Gastrocnemius medialis (tissue), 4 donors: ENCODE data around the gene FBXW11. TPM values are rescaled to one million over a fixed set of nuclear protein-coding genes. Genes with fewer than 3 reads are reported as not detected.

Experiments used
- ATAC-seq, 2 donors: fragments of 150-250 bp; one replicate each; pipeline ENCODE4 v1.9.1; 2016
- DNase-seq, 2 donors: peaks; one replicate each; pipeline ENCODE4 v3.0.0-alpha.2; 2019
- H3K27ac ChIP-seq, 4 donors: fragments of 200-600 bp; sonication (generic); 1 replicate in 1 of 4; 2 replicates in 3 of 4; pipeline ENCODE4 v1.5.1; 2016 to 2018; ENCODE audit warnings: mild to moderate bottlenecking in 2 of 4, moderate library complexity in 1 of 4
- H3K27me3 ChIP-seq, 3 donors: fragments of 200-600 bp; sonication (generic) in 2 of 3; 1 replicate in 1 of 3; 2 replicates in 2 of 3; pipeline versions ENCODE4 v1.5.1 to v1.6.0; 2016 to 2019; ENCODE audit warnings: mild to moderate bottlenecking in 1 of 3, moderate library complexity in 1 of 3
- H3K36me3 ChIP-seq, 2 donors: fragments of 200-600 bp; sonication (generic) in 1 of 2; one replicate each; pipeline ENCODE4 v1.5.1; 2017 to 2018
- H3K4me1 ChIP-seq, 2 donors: fragments of 200-600 bp; sonication (generic) in 1 of 2; one replicate each; pipeline ENCODE4 v1.5.1; 2016 to 2017; ENCODE audit warnings: mild to moderate bottlenecking in 2 of 2
- H3K4me3 ChIP-seq, 4 donors: fragments of 200-600 bp; sonication (generic) in 3 of 4; 1 replicate in 1 of 4; 2 replicates in 3 of 4; pipeline ENCODE4 v1.5.1; 2016 to 2019; ENCODE audit warnings: mild to moderate bottlenecking in 2 of 4
- H3K9me3 ChIP-seq, 3 donors: fragments of 200-600 bp; sonication (generic) in 2 of 3; 1 replicate in 1 of 3; 2 replicates in 2 of 3; pipeline ENCODE4 v1.5.1; 2016 to 2019
- CTCF ChIP-seq, 5 experiments: fragments of 450-650 bp in 3 of 5; fragments of 200-600 bp in 2 of 5; sonication (generic) in 2 of 5; IDR thresholded peaks in 4 of 5; conservative IDR thresholded peaks in 1 of 5; 1 replicate in 4 of 5; 2 replicates in 1 of 5; pipeline ENCODE4 v1.5.1; 2016 to 2019; ENCODE audit warnings: antibody characterized with exemption in 5 of 5, mild to moderate bottlenecking in 3 of 5, moderate library complexity in 3 of 5
- POLR2A ChIP-seq, 2 donors: fragments of 450-650 bp; IDR thresholded peaks; one replicate each; pipeline ENCODE4 v1.6.1; 2017; ENCODE audit warnings: antibody characterized with exemption in 2 of 2, mild to moderate bottlenecking in 2 of 2, moderate library complexity in 2 of 2
- in situ Hi-C, 4 donors: fragments of 200-750 bp; cut with MboI; loops; one replicate each; pipeline versions ENCODE4 v1.15.0 to v1.8.0; 2017; ENCODE audit warnings: low sequenced_read_pairs in 4 of 4
- intact Hi-C: fragments of 100-400 bp; cut with DNase I; formaldehyde crosslinking; loops from one replicate; pipeline ENCODE4 v1.15.1; 2023; ENCODE audit warnings: low total_unique reads
- total RNA-seq, 4 donors: library from RNA; depleted of rRNA; stranded (reverse); fragments of >200 nt; gene quantifications; one replicate each; pipeline versions ENCODE4 v1.1.0 to v1.2.3, GENCODE V29; 2016

FBXW11 gene
- total RNA-seq, 4 donors from 2014 or later: 68.5 to 80.8 (median 72.2) TPM

GRCh38 chr5:171901764-171902163 is 104.7 kb downstream of the FBXW11 start:
- H3K4me3 ChIP-seq: no peak overlapping the region
- no peak for TF ChIP-seq POLR2A (IDR thresholded peaks at IDR 0.05)
- TF ChIP-seq CTCF (IDR thresholded peaks at IDR 0.05 in 4 of 5, conservative IDR thresholded peaks at IDR 0.05 in 1 of 5): no peak
- intact Hi-C loops: no loop called here
- H3K27ac ChIP-seq: no peak overlapping the region
- H3K36me3 ChIP-seq: peaks cover 0 to 6% of the 10 kb centered on the region in 2 donors
- H3K4me1 ChIP-seq: no peaks in the 10 kb centered on the region
- ATAC-seq (no peak), DNase-seq (no peak)
- H3K9me3 ChIP-seq: no peaks in the 10 kb centered on the region
- no peaks in the 10 kb centered on the region for H3K27me3 ChIP-seq
- in situ Hi-C loops: loop anchor here in 2 of 4 donors (10.0 to 25.0 kb wide), 2 partner anchors 386 to 487 kb away; partner anchors contain the start of genes FGF18 (in 1 of the 2) and UBTD2 (in 1 of the 2)

- Histone ChIP-seq H3K27me3 (no peaks in the 10 kb centered on the region), H3K4me1 (no peaks in the 10 kb centered on the region), H3K4me3 (no peak overlapping the region), H3K9me3 (no peaks in the 10 kb centered on the region), H3K36me3 (peaks cover 0 to 6% of the 10 kb centered on the region in 2 donors), H3K27ac (no peak overlapping the region)
- no peak for TF ChIP-seq CTCF (IDR thresholded peaks at IDR 0.05 in 4 of 5, conservative IDR thresholded peaks at IDR 0.05 in 1 of 5)
- TF ChIP-seq POLR2A (IDR thresholded peaks at IDR 0.05): no peak
- no peak for DNase-seq
- intact Hi-C loops: no loop called here
- in situ Hi-C loops: loop anchor here in 3 of 4 donors (5.0 to 25.0 kb wide), 4 partner anchors 388 to 487 kb away; partner anchors contain the start of genes FGF18 (in 3 of the 3) and UBTD2 (in 1 of the 3)
- no peak for ATAC-seq
Observed at GRCh38 chr5:171899792-171900191, 106.6 kb downstream of the FBXW11 start.

GRCh38 chr5:171898879-171899278 is 107.6 kb downstream of the FBXW11 start:
- no peak overlapping the region for H3K27ac ChIP-seq
- DNase-seq (no peak), ATAC-seq (no peak)
- TF ChIP-seq CTCF (IDR thresholded peaks at IDR 0.05 in 4 of 5, conservative IDR thresholded peaks at IDR 0.05 in 1 of 5) (no peak), POLR2A (IDR thresholded peaks at IDR 0.05) (no peak)
- in situ Hi-C loops: loop anchor here in 2 of 4 donors (5.0 to 25.0 kb wide), 2 partner anchors 482 to 487 kb away; partner anchors contain the start of gene FGF18 (in 2 of the 2)
- H3K4me1 ChIP-seq: peaks cover 0 to 3% of the 10 kb centered on the region in 2 donors
- H3K36me3 ChIP-seq: peaks cover 0 to 6% of the 10 kb centered on the region in 2 donors
- H3K9me3 ChIP-seq: no peaks in the 10 kb centered on the region
- no peak overlapping the region for H3K4me3 ChIP-seq
- intact Hi-C loops: no loop called here
- H3K27me3 ChIP-seq: no peaks in the 10 kb centered on the region

GRCh38 chr5:171898386-171898785 is 108.1 kb downstream of the FBXW11 start:
- H3K9me3 ChIP-seq: no peaks in the 10 kb centered on the region
- TF ChIP-seq CTCF (IDR thresholded peaks at IDR 0.05 in 4 of 5, conservative IDR thresholded peaks at IDR 0.05 in 1 of 5) (no peak), POLR2A (IDR thresholded peaks at IDR 0.05) (no peak)
- no peaks in the 10 kb centered on the region for H3K27me3 ChIP-seq
- ATAC-seq: no peak
- in situ Hi-C loops (loop anchor here in 2 of 4 donors (5.0 to 25.0 kb wide), 2 partner anchors 481 to 486 kb away; partner anchors contain the start of gene FGF18 (in 2 of the 2)), intact Hi-C loops (no loop called here)
- H3K4me3 ChIP-seq: no peak overlapping the region
- H3K36me3 ChIP-seq: peaks cover 0 to 6% of the 10 kb centered on the region in 2 donors
- no peak overlapping the region for H3K27ac ChIP-seq
- H3K4me1 ChIP-seq: peaks cover 4 to 7% of the 10 kb centered on the region in 2 donors
- DNase-seq: no peak
